ENCODE results near the gene ERICH3.

ERICH3 gene

GRCh38 chr1:74593887-74594866 lies 79.4 kb downstream of the ERICH3 start:
- Histone ChIP-seq H3K9me3 (ENCODE audit: severe bottlenecking) (no peaks in the 10 kb centered on the region), H3K27ac (ENCODE audit: poor library complexity, severe bottlenecking) (no peak overlapping the region), H3K36me3 (ENCODE audit: low read depth) (no peaks in the 10 kb centered on the region), H3K4me1 (ENCODE audit: insufficient read depth, poor library complexity, severe bottlenecking) (no peaks in the 10 kb centered on the region), H3K27me3 (ENCODE audit: insufficient read depth, poor library complexity, severe bottlenecking) (peaks cover 8% of the 10 kb centered on the region), H3K4me3 (ENCODE audit: severe bottlenecking) (no peak overlapping the region)
- DNase-seq (ENCODE audit: low spot score) = no peak
- ATAC-seq (ENCODE audit: low read depth) = no peak
- TF ChIP-seq CTCF (IDR thresholded peaks at IDR 0.05; ENCODE audit: poor library complexity, severe bottlenecking) = no peak

- TF ChIP-seq CTCF (IDR thresholded peaks at IDR 0.05; ENCODE audit: poor library complexity, severe bottlenecking) = no peak
- no peak for ATAC-seq (ENCODE audit: low read depth)
Observed at GRCh38 chr1:74592580-74593355, 80.8 kb downstream of the ERICH3 start.

GRCh38 chr1:74591949-74592348 lies 81.6 kb downstream of the ERICH3 start:
- DNase-seq (ENCODE audit: low spot score) (no peak), ATAC-seq (ENCODE audit: low read depth) (no peak)
- Histone ChIP-seq H3K4me1 (ENCODE audit: insufficient read depth, poor library complexity, severe bottlenecking) (no peaks in the 10 kb centered on the region), H3K9me3 (ENCODE audit: severe bottlenecking) (no peaks in the 10 kb centered on the region), H3K36me3 (ENCODE audit: low read depth) (no peaks in the 10 kb centered on the region), H3K27me3 (ENCODE audit: insufficient read depth, poor library complexity, severe bottlenecking) (peaks cover 5% of the 10 kb centered on the region), H3K4me3 (ENCODE audit: severe bottlenecking) (no peak overlapping the region), H3K27ac (ENCODE audit: poor library complexity, severe bottlenecking) (no peak overlapping the region)
- TF ChIP-seq CTCF (IDR thresholded peaks at IDR 0.05; ENCODE audit: poor library complexity, severe bottlenecking) = no peak

More at GRCh38 chr1:74592580-74593355, 80.8 kb downstream of the ERICH3 start:
- Histone ChIP-seq H3K27me3 (ENCODE audit: insufficient read depth, poor library complexity, severe bottlenecking) (peaks cover 5% of the 10 kb centered on the region), H3K36me3 (ENCODE audit: low read depth) (no peaks in the 10 kb centered on the region), H3K4me3 (ENCODE audit: severe bottlenecking) (no peak overlapping the region), H3K27ac (ENCODE audit: poor library complexity, severe bottlenecking) (no peak overlapping the region), H3K9me3 (ENCODE audit: severe bottlenecking) (no peaks in the 10 kb centered on the region), H3K4me1 (ENCODE audit: insufficient read depth, poor library complexity, severe bottlenecking) (no peaks in the 10 kb centered on the region)
- DNase-seq (ENCODE audit: low spot score) = no peak

GRCh38 chr1:74590288-74590687 lies 83.3 kb downstream of the ERICH3 start:
- no peaks in the 10 kb centered on the region for H3K9me3 ChIP-seq (ENCODE audit: severe bottlenecking)
- DNase-seq (ENCODE audit: low spot score) (no peak), ATAC-seq (ENCODE audit: low read depth) (no peak)
- no peak overlapping the region for H3K4me3 ChIP-seq (ENCODE audit: severe bottlenecking)
- H3K4me1 ChIP-seq (ENCODE audit: insufficient read depth, poor library complexity, severe bottlenecking) = no peaks in the 10 kb centered on the region
- H3K27ac ChIP-seq (ENCODE audit: poor library complexity, severe bottlenecking) = no peak overlapping the region
- H3K36me3 ChIP-seq (ENCODE audit: low read depth) = no peaks in the 10 kb centered on the region
- no peak for TF ChIP-seq CTCF (IDR thresholded peaks at IDR 0.05; ENCODE audit: poor library complexity, severe bottlenecking)
- no peaks in the 10 kb centered on the region for H3K27me3 ChIP-seq (ENCODE audit: insufficient read depth, poor library complexity, severe bottlenecking)

Data from RWPE2 (cell line).